Dermis blood vessel endothelial cell (primary cell): ENCODE data around the gene GNG7. TPM values are rescaled to one million over a fixed set of nuclear protein-coding genes. Genes with fewer than 3 reads are reported as not detected.
"Not testable (repeated sequence)": the region's sequence is repeated elsewhere in the genome, so short reads cannot be mapped to it uniquely, and the experiment has no call there.

ENCODE experiments used
- DNase-seq: peaks from one replicate; pipeline ENCODE4 v3.0.0; 2010
- total RNA-seq: library from RNA; depleted of rRNA; stranded (reverse); fragments of >200 nt; gene quantifications from 2 replicates; pipeline ENCODE4 v1.2.3, GENCODE V29; 2014

The GNG7 gene
- total RNA-seq, 1 donor from 2014 or later, result 1.0 TPM

DNA sequence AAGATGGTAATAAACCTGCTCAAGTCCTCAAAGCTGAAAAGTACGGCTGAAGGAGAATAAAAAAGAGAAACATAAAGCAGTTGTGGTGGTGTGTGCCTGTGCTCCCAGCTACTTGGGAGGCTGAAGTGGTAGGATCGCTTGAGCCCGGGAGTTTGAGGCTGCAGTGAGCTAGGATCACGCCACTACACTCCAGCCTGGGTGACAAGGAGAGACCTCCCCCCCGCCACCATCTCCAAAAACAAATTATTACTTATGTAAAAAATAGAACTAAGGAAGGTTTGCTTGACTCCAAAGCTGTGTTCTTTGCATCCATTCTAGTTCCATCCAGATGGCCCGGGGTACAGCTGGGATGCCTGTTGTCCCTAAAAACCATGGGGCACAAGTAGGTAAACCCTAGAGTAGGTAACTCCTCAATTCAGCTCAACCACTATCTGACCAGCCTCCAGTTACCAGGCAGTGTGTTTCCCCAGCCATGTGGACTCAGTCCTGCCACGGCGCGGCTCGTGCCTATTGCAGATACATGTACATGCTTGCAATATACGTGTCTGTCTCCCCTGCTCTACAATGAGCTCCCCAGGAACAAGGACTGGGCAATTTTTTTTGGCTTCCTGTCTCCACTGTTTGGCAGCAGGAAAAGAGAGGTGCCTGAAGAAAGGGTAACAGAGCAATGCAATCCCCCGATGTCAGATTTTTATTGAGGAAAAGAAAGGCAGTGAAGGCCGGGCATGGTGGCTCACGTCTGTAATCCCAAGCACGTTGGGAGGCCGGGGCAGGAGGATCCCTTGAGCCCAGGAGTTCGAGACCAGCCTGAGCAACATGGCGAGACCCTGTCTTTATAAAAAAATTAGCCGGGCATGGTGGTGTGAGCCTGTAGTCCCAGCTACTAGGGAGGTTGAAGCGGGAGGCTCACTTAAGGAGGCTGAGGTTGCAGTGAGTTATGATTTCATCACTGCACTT lies 101.3 kb downstream of the GNG7 start:
- DNase-seq, result no peak

DNA sequence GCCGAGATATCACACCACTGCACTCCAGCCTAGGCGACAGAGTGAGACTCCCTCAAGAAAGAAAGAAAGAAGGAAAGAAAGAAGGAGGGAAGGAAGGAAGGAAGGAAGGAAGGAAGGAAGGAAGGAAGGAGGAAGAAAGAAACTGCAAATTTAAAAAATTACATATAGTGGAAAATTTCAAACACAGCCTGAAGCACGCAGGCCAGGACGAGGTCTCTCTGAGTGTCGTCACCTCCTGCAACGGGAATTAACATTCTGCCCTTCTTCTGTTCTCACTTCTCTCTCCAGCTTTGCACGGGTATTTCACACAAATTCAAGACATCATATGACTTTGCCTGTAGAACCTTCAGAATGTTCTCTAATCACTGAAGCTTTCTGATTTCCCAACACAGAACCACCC lies 108.2 kb downstream of the GNG7 start:
- no peak for DNase-seq

DNA sequence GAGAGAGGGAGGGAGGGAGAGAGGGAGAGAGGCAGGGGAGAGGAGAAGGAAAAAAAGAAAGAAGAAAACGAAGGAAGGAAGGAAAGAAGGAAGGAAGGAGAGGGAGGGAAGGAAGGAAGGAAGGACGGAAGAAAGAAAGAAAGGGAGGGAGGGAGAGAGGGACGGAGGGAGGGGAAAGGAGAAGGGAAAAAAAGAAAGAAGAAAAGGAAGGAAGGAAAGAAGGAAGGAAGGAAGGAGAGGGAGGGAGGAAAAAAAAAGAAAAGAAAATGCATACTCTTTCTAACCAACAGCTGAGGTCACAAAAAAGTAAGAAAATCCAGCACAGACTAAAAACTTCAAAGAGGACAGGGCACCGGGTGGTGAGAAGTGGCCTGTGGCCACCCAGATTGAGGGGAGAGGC lies 109.7 kb downstream of the GNG7 start:
- DNase-seq, result no peak

DNA sequence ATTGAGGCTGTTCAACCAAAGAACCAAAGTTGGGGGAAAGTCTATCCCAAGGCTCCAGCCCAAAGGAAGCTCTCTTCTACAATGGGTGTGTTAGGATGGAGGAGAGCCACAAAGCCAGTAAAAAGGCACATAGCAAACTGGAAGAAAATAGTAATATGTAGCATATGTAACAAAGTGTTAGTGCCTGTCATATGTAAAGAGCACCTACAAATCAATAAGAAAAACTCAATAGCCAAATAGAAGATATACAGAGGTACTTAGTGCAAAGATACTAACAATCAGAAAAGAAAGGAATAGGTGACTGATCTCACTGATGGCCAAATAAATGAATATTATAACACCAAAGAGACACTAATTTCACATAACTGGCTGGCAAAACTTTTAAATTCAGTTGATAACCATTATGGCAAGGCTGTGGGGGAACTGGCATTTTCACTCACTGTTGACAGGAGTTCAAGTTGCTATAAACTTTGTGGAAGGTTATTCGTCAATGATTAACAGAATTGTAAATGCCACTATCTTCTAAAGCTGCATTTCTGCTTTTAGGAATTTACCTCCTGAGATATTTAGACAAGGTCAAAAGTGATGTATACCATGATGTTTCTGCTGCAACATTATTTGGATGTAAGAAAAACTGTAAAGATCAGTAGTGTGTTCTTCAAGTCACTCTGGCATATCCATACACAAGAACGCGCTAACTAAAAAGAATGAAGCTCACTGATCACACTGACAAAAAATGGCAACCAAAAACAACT lies 110.8 kb downstream of the GNG7 start:
- DNase-seq, result no peak

DNA sequence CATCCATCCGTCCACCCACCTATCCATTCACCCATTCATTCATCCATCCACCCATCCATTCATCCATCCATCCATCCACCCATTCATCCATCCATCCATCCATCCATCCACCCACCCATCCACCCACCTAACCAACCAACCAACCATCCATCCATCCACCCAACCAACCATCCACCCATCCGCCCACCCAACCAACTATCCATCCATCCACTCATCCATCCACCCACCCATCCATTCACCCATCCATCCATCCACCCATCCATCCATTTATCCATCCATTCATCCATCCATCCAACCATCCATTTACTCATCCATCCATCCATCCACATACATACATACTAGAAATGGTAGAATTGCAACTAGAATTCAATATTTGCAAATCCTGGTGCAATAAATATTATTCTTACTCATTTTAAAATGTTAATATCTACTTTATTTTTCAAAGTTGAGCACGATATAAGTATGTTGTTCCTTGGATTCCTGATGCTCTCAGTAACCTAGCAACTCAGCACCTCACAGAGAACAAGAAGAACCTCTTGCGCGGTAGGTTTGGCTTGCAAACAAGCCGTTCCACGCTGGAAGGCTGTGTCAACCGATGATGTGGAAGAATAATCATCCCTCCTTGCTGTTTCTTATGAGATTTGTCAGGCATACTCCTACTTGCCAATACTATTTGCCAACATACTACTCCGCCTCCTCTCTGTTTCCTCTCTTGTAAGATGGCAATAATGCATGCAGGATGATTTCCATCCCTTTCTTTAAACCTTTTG lies 111.7 kb downstream of the GNG7 start:
- no peak for DNase-seq

DNA sequence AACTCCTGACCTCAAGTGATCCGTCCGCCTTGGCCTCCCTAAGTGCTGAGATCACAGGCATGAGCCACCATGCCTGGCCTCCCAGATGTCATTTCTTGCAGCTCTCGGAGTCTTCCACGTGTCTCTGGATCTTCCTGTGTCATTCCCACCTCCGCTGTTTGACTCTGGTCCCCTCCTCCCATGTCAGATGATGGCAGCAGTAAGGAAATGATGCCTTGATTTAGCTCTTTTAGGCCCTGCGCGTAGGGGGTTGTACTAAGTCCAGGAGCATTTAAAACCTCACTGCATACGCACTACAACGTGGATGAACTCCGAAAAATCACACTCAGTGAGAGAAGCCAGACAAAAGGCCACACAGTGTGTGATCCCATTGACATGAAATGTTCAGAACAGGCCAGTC lies 113.1 kb downstream of the GNG7 start:
- DNase-seq, result no peak

DNA sequence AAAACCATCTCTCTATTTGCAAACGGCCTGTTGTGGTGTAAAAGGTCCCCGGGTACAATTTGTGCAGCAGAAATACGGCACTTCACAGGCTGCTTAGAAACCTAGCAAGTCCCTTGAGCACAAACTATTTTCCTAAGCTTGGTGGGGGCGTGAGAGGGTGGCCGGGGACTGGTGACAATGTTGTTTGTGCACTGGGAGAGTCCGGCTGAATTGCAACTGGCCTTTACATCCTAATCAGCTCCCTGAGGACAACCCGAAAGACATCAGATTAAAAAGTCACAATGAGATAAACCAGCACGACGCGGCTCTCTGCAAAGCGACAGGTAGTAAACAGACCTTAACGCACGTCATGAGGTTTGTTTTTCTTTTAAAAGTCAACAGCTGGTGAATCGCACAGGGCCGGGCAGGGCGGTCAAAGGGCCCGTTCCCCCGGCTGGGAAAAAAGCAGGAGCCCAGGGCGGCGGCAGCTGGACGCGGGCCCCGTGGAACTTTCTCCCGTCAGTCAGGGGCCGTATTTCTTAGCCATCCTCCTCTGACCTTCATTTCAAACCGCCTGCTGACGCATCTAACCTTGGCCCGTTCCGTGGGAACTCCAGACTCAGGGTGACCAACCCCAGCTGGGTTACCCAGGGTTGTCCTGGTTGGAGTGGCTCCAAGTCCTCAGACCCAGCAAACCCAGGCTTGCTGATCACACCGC lies 114.3 kb downstream of the GNG7 start:
- DNase-seq, result peak; percentile 47

DNA sequence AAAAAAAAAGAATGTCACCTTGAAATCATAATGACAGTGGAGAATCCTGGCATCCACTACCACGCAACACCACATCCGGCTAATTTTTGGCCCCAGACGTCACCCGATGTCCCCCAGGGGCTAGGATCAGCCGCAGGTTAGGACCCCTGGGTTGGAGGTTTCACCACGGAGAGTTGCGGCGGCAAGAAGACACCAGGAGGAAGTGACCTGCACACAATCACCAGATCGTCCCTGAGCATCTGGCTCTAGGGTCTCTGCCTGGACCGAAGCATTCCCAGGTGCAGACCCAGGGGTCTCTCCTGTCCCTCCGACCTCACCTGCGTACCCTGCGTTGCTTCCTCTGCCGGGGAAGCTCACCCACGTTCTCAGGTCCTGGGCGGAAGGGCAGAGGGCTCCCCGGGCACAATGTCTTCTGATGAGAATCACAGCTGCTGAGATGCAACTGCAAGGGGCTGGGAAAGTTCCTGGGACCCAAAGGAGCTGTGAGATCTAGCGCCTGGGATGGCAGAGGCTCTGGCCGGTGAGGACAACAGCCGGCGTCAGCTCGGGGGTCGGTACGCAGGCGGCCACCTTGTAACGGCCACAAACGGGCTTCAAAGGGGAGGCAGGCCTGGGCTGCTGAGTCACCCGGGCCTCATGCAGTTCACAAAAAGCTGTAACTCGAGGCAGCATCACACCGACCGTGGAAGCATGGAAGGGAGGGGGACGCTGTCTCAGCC lies 115.3 kb downstream of the GNG7 start:
- no peak for DNase-seq

DNA sequence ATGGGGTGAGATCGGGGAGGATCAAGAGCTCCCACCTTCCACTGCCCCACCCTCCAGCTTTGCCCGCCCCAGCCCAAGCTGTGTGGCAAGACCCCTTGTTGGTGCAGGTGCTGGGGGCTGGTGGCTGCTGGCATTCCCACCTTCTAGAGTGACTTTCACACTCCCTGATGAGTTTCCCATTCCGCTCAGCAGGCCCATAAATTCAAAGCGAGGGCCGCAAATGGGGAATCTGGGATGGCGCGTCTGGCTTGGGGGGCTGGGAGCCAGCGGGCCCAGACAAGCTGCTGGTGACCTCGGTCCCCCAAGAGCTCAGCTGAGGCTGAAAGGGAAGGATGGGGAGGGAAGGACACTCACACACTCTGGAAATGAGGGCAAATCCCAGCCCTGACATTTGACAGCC lies 116.3 kb downstream of the GNG7 start:
- no peak for DNase-seq

DNA sequence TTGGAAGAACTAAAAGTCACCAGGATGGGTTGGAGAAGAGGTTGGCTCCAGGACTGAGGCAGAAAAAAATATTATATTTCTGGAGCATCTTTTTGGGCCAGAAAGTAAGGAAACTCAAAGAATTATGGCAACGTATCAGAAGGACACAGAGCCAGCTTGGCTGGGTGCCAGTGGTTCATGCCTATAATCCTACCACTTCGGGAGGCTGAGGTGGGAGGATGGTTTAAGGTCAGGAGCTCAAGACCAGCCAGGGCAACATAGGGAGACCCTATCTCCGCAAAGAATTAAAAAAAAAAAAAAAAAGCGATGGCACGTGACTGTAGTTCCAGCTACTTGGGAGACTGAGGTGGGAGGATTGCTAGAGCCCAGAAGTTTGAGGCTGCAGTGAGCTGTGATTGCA lies 118.5 kb downstream of the GNG7 start:
- no peak for DNase-seq

DNA sequence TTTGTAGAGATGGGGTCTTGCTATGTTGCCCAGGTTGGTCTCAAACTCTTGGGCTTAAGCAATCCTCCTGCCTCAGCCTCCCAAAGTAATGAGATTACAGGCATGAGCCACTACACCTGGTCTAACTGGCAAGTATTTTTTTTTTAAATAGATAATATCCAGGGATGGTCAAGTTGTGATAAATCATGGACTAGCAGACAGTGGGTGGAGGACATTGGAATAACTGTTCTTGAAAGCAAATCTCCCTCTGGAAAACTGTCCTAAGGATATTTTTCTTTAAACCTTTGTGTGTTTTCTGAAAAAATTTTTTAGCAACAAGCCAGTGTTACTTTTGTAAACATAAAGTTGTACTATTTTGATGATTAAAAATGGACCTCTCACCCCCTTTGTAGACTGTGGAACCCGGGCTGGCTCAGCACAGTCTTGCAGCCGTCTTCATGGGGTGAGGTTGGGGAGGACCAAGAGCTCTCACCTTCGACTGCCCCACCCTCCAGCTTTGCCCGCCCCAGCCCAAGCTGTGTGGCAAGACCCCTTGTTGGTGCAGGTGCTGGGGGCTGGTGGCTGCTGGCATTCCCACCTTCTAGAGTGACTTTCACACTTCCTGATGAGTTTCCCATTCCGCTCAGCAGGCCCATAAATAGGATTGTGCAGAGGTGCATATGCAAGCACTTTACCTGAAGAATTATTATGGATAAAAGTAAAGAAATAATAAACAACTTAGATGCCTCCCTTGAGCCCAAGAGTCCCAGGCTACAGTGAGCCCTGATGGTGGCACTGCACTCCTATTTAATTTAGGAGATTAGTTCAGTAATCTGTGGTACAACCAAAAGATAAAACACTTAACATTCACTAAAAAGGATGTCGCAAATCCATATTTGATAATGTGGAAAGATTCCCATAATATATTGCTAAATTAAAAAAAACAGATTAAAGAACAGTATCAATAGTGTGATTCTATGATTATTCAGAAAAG lies 119.2 kb downstream of the GNG7 start:
- no peak for DNase-seq

DNA sequence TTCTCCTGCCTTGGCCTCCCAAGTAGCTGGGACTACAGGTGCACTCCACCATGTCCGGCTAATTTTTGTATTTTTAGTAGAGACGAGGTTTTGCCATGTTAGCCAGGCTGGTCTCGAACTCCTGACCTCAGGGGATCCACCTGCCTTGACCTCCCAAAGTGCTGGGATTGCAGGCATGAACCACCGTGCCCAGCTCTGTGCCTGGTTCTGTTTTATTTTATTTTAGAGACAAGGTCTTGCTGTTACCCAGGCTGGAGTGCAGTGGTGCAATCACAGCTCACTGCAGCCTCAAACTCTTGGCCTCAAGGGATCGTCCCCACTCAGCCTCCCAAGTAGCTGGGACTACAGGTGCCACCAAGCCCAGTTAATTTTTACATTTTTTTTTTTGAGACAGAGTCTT lies 122.1 kb downstream of the GNG7 start:
- not testable (repeated sequence) for DNase-seq

DNA sequence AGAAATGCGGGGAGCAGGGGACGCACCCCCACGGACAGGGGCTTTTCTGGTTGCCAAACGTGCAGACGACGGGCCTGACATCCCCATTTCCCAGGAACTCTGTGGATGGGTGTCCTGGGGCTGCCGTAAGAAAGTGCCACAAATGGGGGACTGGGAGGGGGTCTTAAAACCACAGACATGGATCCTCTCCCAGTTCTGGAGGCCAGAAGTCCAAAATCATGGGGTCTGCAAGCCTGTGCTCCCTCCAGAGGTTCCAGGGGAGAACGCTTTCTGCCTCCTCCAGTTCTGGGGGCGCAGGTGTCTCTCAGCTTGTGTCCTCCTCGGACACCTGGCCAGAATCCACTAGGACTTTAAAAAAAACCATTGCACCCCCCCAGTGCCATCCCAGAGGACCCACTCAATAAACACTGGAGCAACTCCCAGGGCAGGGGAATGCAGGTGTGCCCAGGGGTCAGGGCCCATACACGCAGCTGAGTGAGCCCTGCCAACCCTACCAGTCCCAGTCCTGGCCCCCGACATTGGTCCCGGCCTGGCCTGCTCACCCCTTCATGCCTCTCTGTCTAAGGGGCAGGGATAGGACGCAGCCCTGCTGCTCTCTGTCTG lies 122.7 kb downstream of the GNG7 start:
- no peak for DNase-seq

DNA sequence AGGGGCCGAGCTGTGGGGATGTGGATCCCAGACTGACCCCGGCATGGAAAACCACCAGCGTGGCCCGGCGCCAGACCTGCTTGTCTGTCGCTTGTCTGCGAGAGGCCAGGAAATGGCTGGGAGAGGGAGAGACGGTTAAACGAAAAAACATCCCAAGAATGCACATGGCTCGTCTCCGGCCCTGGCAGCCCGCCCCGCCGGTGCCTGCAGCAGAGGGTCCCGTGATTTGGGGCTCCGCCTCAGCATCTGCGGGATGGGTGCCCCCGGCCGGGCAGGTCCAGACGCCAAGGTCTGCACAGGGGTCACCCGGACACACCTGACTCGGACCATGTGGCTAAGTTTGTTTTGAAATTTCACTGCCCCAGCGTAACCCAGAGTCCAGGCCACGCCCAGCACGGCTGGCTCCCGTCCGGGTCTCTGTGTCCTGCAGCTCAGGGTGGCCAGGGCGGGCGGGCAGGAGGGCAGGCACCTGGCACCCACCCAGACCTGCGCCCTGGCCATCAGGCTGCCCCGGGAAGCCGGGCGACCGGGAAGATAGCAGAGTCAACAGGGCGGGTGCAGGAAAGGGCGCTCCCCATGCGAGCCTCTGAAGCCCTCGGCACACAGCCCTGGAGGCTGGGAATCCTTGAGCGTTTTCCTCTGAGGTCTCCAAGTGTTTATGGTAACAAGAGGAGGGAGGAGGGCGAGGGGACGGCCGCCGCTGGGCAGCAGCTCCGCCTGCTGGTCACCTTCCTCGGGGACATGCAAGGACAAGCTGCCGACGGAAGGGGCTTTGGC lies 123.4 kb downstream of the GNG7 start:
- DNase-seq, result peak; percentile 96

DNA sequence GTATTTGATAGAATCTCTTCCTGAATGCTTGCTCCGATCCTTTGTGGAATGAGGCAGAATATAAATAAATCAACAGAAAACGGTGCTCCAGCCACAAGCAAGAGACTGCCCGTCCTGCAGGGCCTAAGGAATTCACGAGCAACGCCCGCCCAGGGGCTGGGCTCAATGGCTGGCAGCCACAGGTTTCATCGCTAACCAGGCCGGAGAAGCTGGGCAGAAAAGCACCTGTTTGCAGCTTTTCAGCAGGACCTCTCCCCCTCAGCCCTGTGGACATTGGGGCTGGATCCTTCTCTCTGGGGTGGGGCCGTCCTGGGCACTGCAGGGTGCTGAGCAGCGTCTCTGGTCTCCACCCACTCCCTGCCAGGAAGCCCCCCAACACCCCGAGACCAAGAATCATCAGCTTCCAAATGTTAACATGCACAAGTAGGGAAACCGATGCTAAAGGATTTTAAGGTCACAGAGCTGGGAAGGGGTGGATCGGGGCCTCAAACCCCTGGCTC lies 124.1 kb downstream of the GNG7 start:
- peak; percentile 71 for DNase-seq

DNA sequence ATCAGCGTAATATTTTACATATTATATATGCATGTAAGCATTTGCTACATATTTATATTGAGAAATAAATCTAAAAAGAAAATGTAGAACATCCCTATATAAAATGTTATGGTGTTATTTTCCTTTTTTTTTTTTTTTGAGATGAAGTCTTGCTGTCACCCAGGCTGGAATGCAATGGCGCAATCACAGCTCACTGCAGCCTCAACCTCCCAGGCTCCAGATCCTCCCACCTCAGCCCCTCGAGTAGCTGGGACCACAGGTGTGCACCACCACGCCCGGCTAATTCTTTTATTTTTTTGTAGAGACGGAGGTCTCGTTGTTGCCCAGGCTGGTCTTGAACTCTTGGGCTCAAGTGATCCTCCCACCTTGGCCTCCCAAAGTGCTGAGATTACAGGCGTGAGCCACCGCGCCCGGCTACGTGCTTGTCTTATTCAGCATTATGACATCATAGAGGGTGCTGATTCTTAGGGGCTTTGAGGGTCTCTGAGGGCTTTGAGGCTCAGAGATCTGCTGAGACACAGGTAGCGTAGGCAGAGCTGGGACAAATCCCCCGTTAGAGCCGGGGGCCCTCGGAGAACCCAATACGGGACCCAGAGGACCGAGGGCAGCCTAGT lies 124.7 kb downstream of the GNG7 start:
- DNase-seq, result no peak

DNA sequence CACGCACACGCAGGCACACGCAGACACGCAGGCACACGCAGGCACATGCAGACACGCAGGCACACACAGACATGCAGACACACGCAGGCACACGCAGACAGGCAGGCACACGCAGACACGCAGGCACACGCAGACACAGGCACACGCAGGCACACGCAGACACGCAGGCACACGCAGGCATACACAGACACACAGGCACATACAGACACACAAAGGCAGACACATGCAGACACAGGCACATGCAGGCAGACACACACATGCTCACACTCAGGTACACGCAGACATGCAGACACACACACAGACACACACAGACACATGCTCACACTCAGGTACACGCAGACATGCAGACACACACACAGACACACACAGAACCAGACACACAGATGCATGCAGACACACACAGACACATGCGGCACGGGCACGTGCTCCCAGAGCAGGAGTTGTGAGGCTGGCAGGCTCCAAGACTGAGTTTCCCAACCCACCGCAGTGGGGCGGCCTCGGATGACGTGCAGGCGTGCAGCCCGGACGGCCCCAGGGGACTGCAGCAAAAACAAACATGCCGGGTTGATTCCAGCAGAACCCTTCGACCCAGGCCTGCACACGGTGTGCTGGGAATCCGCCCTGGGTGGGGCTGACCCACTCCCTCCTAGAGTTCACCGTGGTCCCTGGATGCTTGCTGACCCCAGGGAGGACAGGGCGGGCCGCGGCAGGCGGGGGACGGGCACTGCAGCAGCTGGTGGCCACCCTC lies 126.6 kb downstream of the GNG7 start:
- DNase-seq, result peak; percentile 62
